ENCODE data around the gene ADCY4. TPM values are rescaled to one million over a fixed set of nuclear protein-coding genes. Genes with fewer than 3 reads are reported as not detected.

ADCY4 gene
- total RNA-seq, 1 experiment from 2014 or later: 1.1 TPM

GRCh38 chr14:24311837-24312615 is 22.8 kb downstream of the ADCY4 start:
- ATAC-seq (no peak), DNase-seq (ENCODE audit: low spot score) (no peak)
- H3K27ac Mint-ChIP-seq: no peak overlapping the region
- peaks cover 51% of the 10 kb centered on the region for H3K27me3 Mint-ChIP-seq (ENCODE audit: low read depth)
- peaks cover 5% of the 10 kb centered on the region for H3K36me3 Mint-ChIP-seq
- TF ChIP-seq PRDM15 (CRISPR knock-in tag; IDR thresholded peaks at IDR 0.05) (no peak), ZNF263 (CRISPR knock-in tag; IDR thresholded peaks at IDR 0.05; ENCODE audit: low read depth) (no peak), NFE2L1 (CRISPR knock-in tag; IDR thresholded peaks at IDR 0.05) (no peak), TEAD1 (CRISPR knock-in tag; IDR thresholded peaks at IDR 0.05) (no peak), ZNF281 (CRISPR knock-in tag; IDR thresholded peaks at IDR 0.05) (no peak), CBFB (CRISPR knock-in tag; IDR thresholded peaks at IDR 0.05; ENCODE audit: low read depth) (no peak), ETV6 (CRISPR knock-in tag; IDR thresholded peaks at IDR 0.05) (no peak)
- ChIA-PET POLR2A (interaction anchor here (0.7 kb wide), 1 partner anchor 36 kb away, joined by 3 read pairs; no protein-coding TSS in a partner anchor), CTCF (interaction anchor here (1.0 to 6.8 kb wide), 9 partner anchors 12 to 197 kb away, joined by 3 to 97 read pairs (median 18); partner anchors contain the start of genes ADCY4, DCAF11, DHRS1 and NOP9)
- no peaks in the 10 kb centered on the region for H3K9me3 Mint-ChIP-seq
- peak overlapping the region; percentile 47; the same call in 1 of the 2 replicates for H3K4me3 Mint-ChIP-seq
- peaks cover 15% of the 10 kb centered on the region for H3K4me1 Mint-ChIP-seq

- Mint-ChIP-seq H3K27ac (no peak within 1 kb of the TSS), H3K4me1 (peaks cover 15% of the 10 kb centered on the region), H3K9me3 (no peaks in the 10 kb centered on the region), H3K4me3 (peak within 1 kb of the TSS; percentile 47), H3K36me3 (peaks cover 12% of the 10 kb centered on the region), H3K27me3 (ENCODE audit: low read depth) (peaks cover 44% of the 10 kb centered on the region)
- ChIA-PET POLR2A (interaction anchor here (0.9 to 2.0 kb wide), 3 partner anchors 11 to 68 kb away, joined by 3 to 8 read pairs (median 8); partner anchors contain the start of genes DHRS1, NOP9 and TINF2), CTCF (interaction anchor here (0.5 to 6.8 kb wide), 17 partner anchors 11 to 196 kb away, joined by 3 to 97 read pairs (median 7); partner anchors contain the start of genes ADCY4, CBLN3, DCAF11 and DHRS1)
- ATAC-seq (peak; percentile 68), DNase-seq (ENCODE audit: low spot score) (peak; percentile 78)
- TF ChIP-seq PRRX2 (CRISPR knock-in tag; IDR thresholded peaks at IDR 0.05) (no peak), TP53 (CRISPR knock-in tag; IDR thresholded peaks at IDR 0.05) (no peak), ZNF219 (CRISPR knock-in tag; IDR thresholded peaks at IDR 0.05; ENCODE audit: borderline replicate concordance) (no peak), CTCF (IDR thresholded peaks at IDR 0.05) (no peak; the same call in 1 of the 2 replicates), ZNF281 (CRISPR knock-in tag; IDR thresholded peaks at IDR 0.05) (no peak), NFE2L1 (CRISPR knock-in tag; IDR thresholded peaks at IDR 0.05) (no peak), FOXP4 (CRISPR knock-in tag; IDR thresholded peaks at IDR 0.05) (no peak), E2F5 (CRISPR knock-in tag; IDR thresholded peaks at IDR 0.05) (no peak), NR1H2 (CRISPR knock-in tag; IDR thresholded peaks at IDR 0.05) (no peak), TEAD4 (CRISPR knock-in tag; IDR thresholded peaks at IDR 0.05) (no peak), JAZF1 (CRISPR knock-in tag; IDR thresholded peaks at IDR 0.05) (no peak), NFYB (CRISPR knock-in tag; conservative IDR thresholded peaks at IDR 0.05; ENCODE audit: low read depth) (no peak)
Observed at GRCh38 chr14:24310646-24311604, 23.9 kb downstream of the ADCY4 start, which contains the start of gene LTB4R. LTB4R (plus strand) TSS chr14:24311502; CDS start chr14:24315652, 4,150 bp downstream.

Data from WTC11 (cell line).